HEK293 (cell line): Measurements from ENCODE around the gene THRSP.
"Not testable (repeated sequence)": the region's sequence is repeated elsewhere in the genome, so short reads cannot be mapped to it uniquely, and the experiment has no call there.

Source experiments
- SETDB1 ChIP-seq: IDR thresholded peaks from one replicate; pipeline ENCODE4 v1.6.1; 2017; ENCODE audit warnings: mild to moderate bottlenecking, low read length, moderate library complexity, mixed read lengths; ENCODE audit not compliant: insufficient read length
- TF ChIP-seq, protein P1 (sequence below): fragments of 450-650 bp; formaldehyde crosslinking; IDR thresholded peaks from 2 replicates; pipeline ENCODE4 v1.5.1; 2016; ENCODE audit warnings: missing biosample characterization, missing genetic modification characterization

DNA sequence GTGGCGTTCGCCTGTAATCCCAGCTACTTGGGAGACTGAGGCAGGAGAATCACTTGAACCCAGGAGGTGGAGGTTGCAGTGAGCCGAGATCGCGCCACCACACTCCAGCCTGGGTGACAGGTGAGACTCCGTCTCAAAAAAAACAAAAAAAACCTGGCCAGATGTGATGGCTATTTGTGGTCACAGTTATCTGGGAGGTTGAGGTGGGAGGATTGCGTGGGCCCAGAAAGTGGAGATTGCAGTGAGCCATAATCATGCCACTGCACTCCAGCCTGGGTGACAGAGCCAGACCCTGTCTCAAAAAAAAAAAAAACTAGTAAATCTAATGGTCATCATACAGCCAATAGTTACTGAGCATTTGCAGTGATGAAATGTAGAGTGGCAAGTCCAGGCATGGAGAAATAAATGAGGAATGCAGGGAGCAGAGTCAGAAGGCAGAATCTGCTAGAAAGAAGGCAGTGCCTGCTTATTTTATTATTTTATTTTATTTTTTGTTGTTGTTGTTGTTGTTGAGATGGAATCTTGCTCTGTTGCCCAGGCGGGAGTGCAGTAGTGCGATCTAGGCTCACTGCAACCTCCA lies 3.8 kb upstream of the THRSP start:
- TF ChIP-seq, protein P1, sequence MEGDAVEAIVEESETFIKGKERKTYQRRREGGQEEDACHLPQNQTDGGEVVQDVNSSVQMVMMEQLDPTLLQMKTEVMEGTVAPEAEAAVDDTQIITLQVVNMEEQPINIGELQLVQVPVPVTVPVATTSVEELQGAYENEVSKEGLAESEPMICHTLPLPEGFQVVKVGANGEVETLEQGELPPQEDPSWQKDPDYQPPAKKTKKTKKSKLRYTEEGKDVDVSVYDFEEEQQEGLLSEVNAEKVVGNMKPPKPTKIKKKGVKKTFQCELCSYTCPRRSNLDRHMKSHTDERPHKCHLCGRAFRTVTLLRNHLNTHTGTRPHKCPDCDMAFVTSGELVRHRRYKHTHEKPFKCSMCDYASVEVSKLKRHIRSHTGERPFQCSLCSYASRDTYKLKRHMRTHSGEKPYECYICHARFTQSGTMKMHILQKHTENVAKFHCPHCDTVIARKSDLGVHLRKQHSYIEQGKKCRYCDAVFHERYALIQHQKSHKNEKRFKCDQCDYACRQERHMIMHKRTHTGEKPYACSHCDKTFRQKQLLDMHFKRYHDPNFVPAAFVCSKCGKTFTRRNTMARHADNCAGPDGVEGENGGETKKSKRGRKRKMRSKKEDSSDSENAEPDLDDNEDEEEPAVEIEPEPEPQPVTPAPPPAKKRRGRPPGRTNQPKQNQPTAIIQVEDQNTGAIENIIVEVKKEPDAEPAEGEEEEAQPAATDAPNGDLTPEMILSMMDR: not testable (repeated sequence)
- not testable (repeated sequence) for TF ChIP-seq SETDB1
